GM23338 (cell line): ENCODE measurements around the gene SCAMP5. TPM values are rescaled to one million over a fixed set of nuclear protein-coding genes. Genes with fewer than 3 reads are reported as not detected.

ENCODE experiments used
- ATAC-seq: fragments of 200-7000 bp; cut with Tn5 transposase; 3 replicates; pipeline ENCODE4 v1.9.1; 2020
- DNase-seq: peaks from one replicate; pipeline ENCODE4 v3.0.0-alpha.2; 2015; ENCODE audit warnings: low spot score
- H2AFZ ChIP-seq: fragments of 200-600 bp; sonication (generic); 2 replicates; pipeline ENCODE4 v1.8.0; 2016; ENCODE audit warnings: antibody characterized with exemption, mild to moderate bottlenecking, moderate library complexity
- H3F3A ChIP-seq: fragments of 200-600 bp; sonication (generic); replicated peaks from 2 replicates; pipeline ENCODE4 v1.8.0; 2017; ENCODE audit warnings: antibody characterized with exemption, mixed run types, low read depth
- H3K27ac ChIP-seq: fragments of 200-600 bp; sonication (generic); 2 replicates; pipeline ENCODE4 v1.6.1; 2016; ENCODE audit warnings: low read depth
- H3K27me3 ChIP-seq: fragments of 200-600 bp; sonication (generic); 2 replicates; pipeline ENCODE4 v1.8.0; 2016; ENCODE audit warnings: mild to moderate bottlenecking, mixed run types, moderate library complexity; ENCODE audit not compliant: insufficient read depth
- H3K36me3 ChIP-seq: fragments of 200-600 bp; sonication (generic); 2 replicates; pipeline ENCODE4 v1.8.0; 2016; ENCODE audit warnings: mild to moderate bottlenecking; ENCODE audit not compliant: insufficient read depth
- H3K4me1 ChIP-seq: fragments of 200-600 bp; sonication (generic); 2 replicates; pipeline ENCODE4 v1.8.0; 2016; ENCODE audit warnings: mild to moderate bottlenecking, moderate library complexity; ENCODE audit not compliant: insufficient read depth
- H3K4me2 ChIP-seq: fragments of 200-600 bp; sonication (generic); 2 replicates; pipeline ENCODE4 v1.7.1; 2017; ENCODE audit warnings: mixed run types
- H3K4me3 ChIP-seq: fragments of 200-600 bp; sonication (generic); 2 replicates; pipeline ENCODE4 v1.6.1; 2016; ENCODE audit warnings: mixed run types
- H3K79me2 ChIP-seq: fragments of 200-600 bp; sonication (generic); replicated peaks from 2 replicates; pipeline ENCODE4 v1.8.0; 2017; ENCODE audit warnings: mild to moderate bottlenecking; ENCODE audit not compliant: insufficient read depth
- H3K9me2 ChIP-seq: fragments of 200-600 bp; sonication (generic); 2 replicates; pipeline ENCODE4 v1.8.0; 2017; ENCODE audit not compliant: insufficient read depth
- H4K20me1 ChIP-seq: fragments of 200-600 bp; sonication (generic); replicated peaks from 2 replicates; pipeline ENCODE4 v1.8.0; 2017; ENCODE audit warnings: mild to moderate bottlenecking; ENCODE audit not compliant: insufficient read depth
- H3K27ac Mint-ChIP-seq: 2 replicates; pipeline ENCODE4 v1.8.0; 2020; ENCODE audit warnings: inconsistent platforms, mild to moderate bottlenecking, moderate library complexity, mixed read lengths
- H3K27me3 Mint-ChIP-seq: 3 replicates; pipeline ENCODE4 v1.8.0; 2022; ENCODE audit warnings: low read depth, mild to moderate bottlenecking, moderate library complexity, mixed read lengths, inconsistent platforms; ENCODE audit not compliant: insufficient read depth, poor library complexity
- H3K36me3 Mint-ChIP-seq: 3 replicates; pipeline ENCODE4 v1.8.0; 2021; ENCODE audit warnings: low read depth, mild to moderate bottlenecking, inconsistent platforms, moderate library complexity, mixed read lengths
- H3K4me1 Mint-ChIP-seq: 3 replicates; pipeline ENCODE4 v1.8.0; 2020; ENCODE audit warnings: mild to moderate bottlenecking, inconsistent platforms, mixed read lengths
- H3K4me3 Mint-ChIP-seq: 3 replicates; pipeline ENCODE4 v1.8.0; 2021; ENCODE audit warnings: moderate library complexity, mild to moderate bottlenecking, inconsistent platforms, mixed read lengths
- H3K9me3 Mint-ChIP-seq: 3 replicates; pipeline ENCODE4 v1.8.0; 2020; ENCODE audit warnings: moderate library complexity, mild to moderate bottlenecking, inconsistent platforms, mixed read lengths
- CTCF ChIP-seq, 2 experiments: fragments of 200-600 bp in 1 of 2; sonication (generic) in 1 of 2; conservative IDR thresholded peaks; 2 replicates each; pipeline versions ENCODE4 v1.5.1 to v1.6.1; 2016 to 2017; ENCODE audit warnings: antibody characterized with exemption in 2 of 2, low read depth in 2 of 2, mild to moderate bottlenecking in 2 of 2, moderate library complexity in 1 of 2
- STAT1 ChIP-seq: IDR thresholded peaks from one replicate; pipeline ENCODE4 v1.6.1; 2016; ENCODE audit warnings: antibody characterized with exemption; ENCODE audit not compliant: unreplicated experiment
- ZNF462 ChIP-seq: fragments of 250-450 bp; sonication (Bioruptor Pico); IDR thresholded peaks from 2 replicates; pipeline ENCODE4 v1.5.0; 2020; ENCODE audit warnings: mild to moderate bottlenecking, moderate library complexity
- polyA plus RNA-seq: library from polyadenylated mRNA; unstranded; fragments of >200 nt; fragmentation: Nextera tagmentation; extraction: Ambion mirVana; gene quantifications from 2 replicates; pipeline ENCODE4 v1.2.1, GENCODE V29; 2016
- total RNA-seq: library from RNA; depleted of rRNA; stranded (reverse); fragments of >200 nt; shearing (Covaris generic); gene quantifications from 2 replicates; pipeline ENCODE4 v1.2.3, GENCODE V29; 2014

The SCAMP5 gene
- total and polyA plus RNA-seq, 2 experiments from 2014 or later = 12.8 to 43.3 TPM

GRCh38 chr15:74950078-74950908, 45.1 kb upstream of the SCAMP5 start:
- Mint-ChIP-seq H3K4me3 (peak overlapping the region; percentile 8; the same call in 1 of the 3 replicates), H3K9me3 (no peaks in the 10 kb centered on the region; the same call in 1 of the 3 replicates), H3K4me1 (peaks cover 25% of the 10 kb centered on the region), H3K27me3 (peaks cover 23% of the 10 kb centered on the region), H3K27ac (no peak overlapping the region; the same call in 1 of the 2 replicates), H3K36me3 (peaks cover 5% of the 10 kb centered on the region; the same call in 2 of the 3 replicates)
- ATAC-seq = peak; percentile 84
- H3K9me2 ChIP-seq = no peaks in the 10 kb centered on the region
- no peaks in the 10 kb centered on the region for H3K36me3 ChIP-seq
- H3K4me2 ChIP-seq = no peak overlapping the region
- peaks cover 9% of the 10 kb centered on the region for H4K20me1 ChIP-seq
- no peak overlapping the region for H3K27ac ChIP-seq
- no peak overlapping the region for H2AFZ ChIP-seq
- peak; percentile 100 for TF ChIP-seq CTCF (conservative IDR thresholded peaks at IDR 0.05; ENCODE audit: low read depth in 2 of 2)
- TF ChIP-seq STAT1 = no peak
- TF ChIP-seq ZNF462 (CRISPR knock-in tag) = peak; percentile 45; the same call in 1 of the 2 replicates
- peak; percentile 93 for DNase-seq
- H3K79me2 ChIP-seq = peaks cover 6% of the 10 kb centered on the region; the same call in 1 of the 2 replicates
- peaks cover 10% of the 10 kb centered on the region for H3K27me3 ChIP-seq
- H3K4me3 ChIP-seq = no peak overlapping the region
- H3K4me1 ChIP-seq = peaks cover 17% of the 10 kb centered on the region
- H3F3A ChIP-seq = no peaks in the 10 kb centered on the region; the same call in 1 of the 2 replicates
